HepG2 (cell line): ENCODE measurements around the gene SLBP. TPM values are rescaled to one million over a fixed set of nuclear protein-coding genes. Genes with fewer than 3 reads are reported as not detected.

Experiments
- ATAC-seq: fragments of 200-7000 bp; cut with Tn5 transposase; 3 replicates; pipeline ENCODE4 v1.9.1; 2020; ENCODE audit warnings: mild to moderate bottlenecking, moderate library complexity
- BruUV-seq: library from RNA; stranded (reverse); fragments of 400-500 nt; replicated peaks from 2 replicates; lab custom pipeline; 2021; lab: Mats Ljungman, UMichigan
- CTCF ChIA-PET: fragments of 300-600 bp; formaldehyde crosslinking; extraction: SDS; loops from one replicate; lab custom pipeline; 2021; ENCODE audit warnings: low total read pairs, inconsistent platforms, low intra/inter-chr PET ratio; lab: Yijun Ruan, JAX
- POLR2A ChIA-PET: fragments of 350-600 bp; sonication (Branson Sonifier 250); formaldehyde crosslinking; loops from one replicate; lab custom pipeline; 2020; ENCODE audit warnings: antibody characterized with exemption, inconsistent platforms; lab: Yijun Ruan, JAX
- DNase-seq: peaks from one replicate; pipeline ENCODE4 v3.0.0-alpha.2; 2015; ENCODE audit warnings: low spot score
- FAIRE-seq: peaks from 3 replicates; lab custom pipeline; 2011; peaks lifted over from hg19 to GRCh38; lab: Jason Lieb, UNC
- H2AFZ ChIP-seq: one replicate; pipeline ENCODE4 v1.6.1; 2011; ENCODE audit warnings: low read length, inconsistent platforms
- H3K27ac ChIP-seq: fragments of 300-600 bp; 3 replicates; pipeline ENCODE4 v1.8.0; 2011; ENCODE audit warnings: mixed run types, mild to moderate bottlenecking, mixed read lengths, low read length, inconsistent platforms; ENCODE audit not compliant: insufficient read depth; ENCODE audit errors: extremely low read length
- H3K27me3 ChIP-seq, 2 experiments: fragments of 200-600 bp in 1 of 2; 2 replicates in 1 of 2; 3 replicates in 1 of 2; pipeline versions ENCODE4 v1.6.0 to v1.8.0; 2011; ENCODE audit warnings: low read length in 2 of 2, mild to moderate bottlenecking in 2 of 2, moderate library complexity in 2 of 2, inconsistent platforms in 1 of 2; ENCODE audit not compliant: insufficient read depth in 2 of 2, control insufficient read depth in 1 of 2
- H3K36me3 ChIP-seq, 2 experiments: fragments of 200-600 bp in 1 of 2; replicated peaks in 1 of 2; 2 replicates in 1 of 2; 3 replicates in 1 of 2; pipeline versions ENCODE4 v1.5.1 to v1.8.0; 2011; ENCODE audit warnings: low read length in 2 of 2, inconsistent platforms in 1 of 2; ENCODE audit not compliant: insufficient read depth in 2 of 2, control insufficient read depth in 1 of 2
- H3K4me1 ChIP-seq: 2 replicates; pipeline ENCODE4 v1.5.1; 2012; ENCODE audit warnings: low read length, inconsistent platforms; ENCODE audit not compliant: insufficient read depth
- H3K4me2 ChIP-seq: 2 replicates; pipeline ENCODE4 v1.6.0; 2011; ENCODE audit warnings: low read depth, low read length, inconsistent platforms
- H3K4me3 ChIP-seq, 3 experiments: fragments of 200-600 bp in 1 of 3; sonication (generic), shearing (Covaris generic) in 1 of 3; replicated peaks in 1 of 3; 2 replicates each; pipeline ENCODE4 v1.5.1; 2011 to 2016; ENCODE audit warnings: low read length in 3 of 3, inconsistent platforms in 2 of 3, low read depth in 2 of 3, mild to moderate bottlenecking in 2 of 3, control low read depth in 1 of 3, mixed read lengths in 1 of 3; ENCODE audit not compliant: insufficient read depth in 1 of 3
- H3K79me2 ChIP-seq: one replicate; pipeline ENCODE4 v1.6.1; 2011; ENCODE audit warnings: low read length, inconsistent platforms; ENCODE audit not compliant: insufficient read depth
- H3K9ac ChIP-seq: 2 replicates; pipeline ENCODE4 v1.6.0; 2011; ENCODE audit warnings: mild to moderate bottlenecking, low read depth, low read length, inconsistent platforms; ENCODE audit not compliant: insufficient read depth
- H3K9me3 ChIP-seq: 2 replicates; pipeline ENCODE4 v1.5.1; 2012; ENCODE audit warnings: mild to moderate bottlenecking, low read length
- H4K20me1 ChIP-seq: 2 replicates; pipeline ENCODE4 v1.6.0; 2011; ENCODE audit warnings: inconsistent platforms, mild to moderate bottlenecking, low read length, moderate library complexity; ENCODE audit not compliant: insufficient read depth
- ADNP ChIP-seq: sonication (generic); formaldehyde crosslinking; IDR thresholded peaks from 2 replicates; pipeline ENCODE4 v1.4.0; 2020; ENCODE audit warnings: missing genetic modification reagents
- SALL1 ChIP-seq: sonication (generic); formaldehyde crosslinking; IDR thresholded peaks from 2 replicates; pipeline ENCODE4 v1.8.0; 2022; ENCODE audit warnings: mild to moderate bottlenecking, missing genetic modification reagents
- SYNCRIP ChIP-seq: fragments of 200-400 bp; formaldehyde crosslinking; IDR thresholded peaks from 2 replicates; pipeline ENCODE4 v1.6.1; 2018; ENCODE audit warnings: mild to moderate bottlenecking, low read depth, low read length; ENCODE audit not compliant: insufficient read depth
- THRA ChIP-seq: sonication (generic); formaldehyde crosslinking; IDR thresholded peaks from 2 replicates; pipeline ENCODE4 v1.4.0; 2020; ENCODE audit warnings: missing genetic modification reagents, borderline replicate concordance
- ZNF354B ChIP-seq: sonication (generic); formaldehyde crosslinking; IDR thresholded peaks from 2 replicates; pipeline ENCODE4 v1.8.0; 2022; ENCODE audit warnings: mild to moderate bottlenecking, missing genetic modification reagents
- ZNF609 ChIP-seq: sonication (generic); formaldehyde crosslinking; IDR thresholded peaks from 2 replicates; pipeline ENCODE4 v1.4.0; 2020; ENCODE audit warnings: mild to moderate bottlenecking, missing genetic modification reagents, borderline replicate concordance
- WGBS: methylation state at CpG from one replicate; pipeline ENCODE4 v1.1.6; 2017; ENCODE audit warnings: low lambda C conversion rate; 5-methylcytosine and 5-hydroxymethylcytosine counted together
- in situ Hi-C: cut with HindIII; loops from 2 replicates; pipeline ENCODE4 v1.10.0; 2017; ENCODE audit warnings: low pct_unique_long_range_greater_than_20kb; ENCODE audit not compliant: extremely low pct_ligation_motif_present
- intact Hi-C: fragments of 100-400 bp; cut with micrococcal nuclease; formaldehyde crosslinking; loops from one replicate; pipeline ENCODE4 v1.10.0; 2022; ENCODE audit not compliant: unreplicated experiment
- polyA plus RNA-seq, 8 experiments: library from polyadenylated mRNA; depleted of rRNA in 3 of 8; stranded (reverse) in 7 of 8; unstranded in 1 of 8; fragments of >200 nt; fragmentation: Illumina TruSeq in 4 of 8; extraction: Trizol in 4 of 8; gene quantifications; 2 replicates each; pipeline versions ENCODE4 v1.2.1 to v1.2.3, GENCODE V29; 2011 to 2016; ENCODE audit warnings: low read depth in 4 of 8, missing spikeins in 1 of 8, mixed read lengths in 1 of 8; ENCODE audit not compliant: insufficient read depth in 1 of 8
- total RNA-seq, 5 experiments: library from RNA; depleted of rRNA; stranded (reverse); fragments of >200 nt; fragmentation: Illumina TruSeq; extraction: Trizol; gene quantifications; 2 replicates each; pipeline ENCODE4 v1.2.3, GENCODE V29; 2016; ENCODE audit warnings: low read depth in 1 of 5
- TF ChIP-seq, protein P1 (sequence below): sonication (generic); formaldehyde crosslinking; IDR thresholded peaks from 2 replicates; pipeline ENCODE4 v1.5.0; 2020; ENCODE audit warnings: missing genetic modification reagents

Gene SLBP
- total and polyA plus RNA-seq, 2 of the 13 experiments (the other 11 are each of a cell fraction or from before 2014, with no cell fraction given), result 43.9 to 104 TPM

GRCh38 chr4:1676605-1677525 lies 35.3 kb downstream of the SLBP start (continued):
- TF ChIP-seq ZNF609 (CRISPR knock-in tag), result no peak
- TF ChIP-seq, protein P1, sequence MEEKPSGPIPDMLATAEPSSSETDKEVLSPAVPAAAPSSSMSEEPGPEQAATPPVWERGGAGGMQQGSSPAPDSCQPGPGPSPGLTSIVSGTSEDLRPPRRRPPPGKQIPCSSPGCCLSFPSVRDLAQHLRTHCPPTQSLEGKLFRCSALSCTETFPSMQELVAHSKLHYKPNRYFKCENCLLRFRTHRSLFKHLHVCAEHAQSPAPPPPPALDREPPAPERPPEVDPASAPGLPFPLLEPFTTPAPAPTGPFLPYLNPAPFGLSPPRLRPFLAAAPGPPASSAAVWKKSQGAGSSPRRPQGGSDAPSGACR (CRISPR knock-in tag), result no peak

- no peaks in the 10 kb centered on the region for H4K20me1 ChIP-seq
- H3K4me1 ChIP-seq, result peaks cover 26% of the 10 kb centered on the region
- no peak for TF ChIP-seq SALL1
- no peak for TF ChIP-seq SYNCRIP
- no peak for TF ChIP-seq ZNF354B
- TF ChIP-seq THRA, result no peak
- no peak for TF ChIP-seq ADNP (CRISPR knock-in tag)
- DNase-seq (no peak), FAIRE-seq (no peak), ATAC-seq (no peak)
- H2AFZ ChIP-seq, result no peak overlapping the region
- intact Hi-C loops, result no loop called here
- no peak overlapping the region for H3K4me3 ChIP-seq
- peaks cover 0 to 17% of the 10 kb centered on the region in 2 experiments; a peak in 2 of 5 replicates for H3K27me3 ChIP-seq
- in situ Hi-C loops, result no loop called here
- 44% methylated on average over 9 of the region's 10 CpGs for WGBS
- H3K4me2 ChIP-seq, result no peak overlapping the region
- no peaks in the 10 kb centered on the region for H3K9me3 ChIP-seq
- ChIA-PET CTCF (no interaction called here), POLR2A (no interaction called here)
- H3K36me3 ChIP-seq, result no peaks in the 10 kb centered on the region
- no peak overlapping the region for H3K9ac ChIP-seq
- no peaks in the 10 kb centered on the region for H3K79me2 ChIP-seq
- BruUV-seq, result no TSS peak
- no peak overlapping the region for H3K27ac ChIP-seq
Measured at GRCh38 chr4:1675802-1676137, 36.3 kb downstream of the SLBP start.
